Calu3 (cell line): Measurements from ENCODE around the gene ANKEF1. TPM values are rescaled to one million over a fixed set of nuclear protein-coding genes. Genes with fewer than 3 reads are reported as not detected.

ENCODE experiments used
- BruUV-seq: library from RNA; stranded (reverse); fragments of 400-500 nt; replicated peaks from 2 replicates; lab custom pipeline; 2021; lab: Mats Ljungman, UMichigan
- CTCF ChIA-PET: fragments of 300-600 bp; sonication (Branson Sonifier 250); formaldehyde crosslinking; loops from one replicate; lab custom pipeline; 2022; ENCODE audit warnings: antibody characterized with exemption; lab: Charles Lee
- DNase-seq: peaks from one replicate; pipeline ENCODE4 v3.0.0; 2022
- H3K27ac Mint-ChIP-seq: one replicate; pipeline ENCODE4 v1.8.0; 2022; ENCODE audit warnings: mixed read lengths; ENCODE audit not compliant: unreplicated experiment
- H3K27me3 Mint-ChIP-seq: one replicate; pipeline ENCODE4 v1.8.0; 2022; ENCODE audit warnings: mixed read lengths; ENCODE audit not compliant: unreplicated experiment
- H3K36me3 Mint-ChIP-seq: one replicate; pipeline ENCODE4 v1.8.0; 2022; ENCODE audit warnings: mild to moderate bottlenecking, moderate library complexity, mixed read lengths; ENCODE audit not compliant: insufficient read depth, unreplicated experiment
- H3K4me1 Mint-ChIP-seq: one replicate; pipeline ENCODE4 v1.8.0; 2022; ENCODE audit warnings: mild to moderate bottlenecking, low read depth, mixed read lengths; ENCODE audit not compliant: unreplicated experiment
- H3K4me3 Mint-ChIP-seq: one replicate; pipeline ENCODE4 v1.8.0; 2022; ENCODE audit warnings: mild to moderate bottlenecking, low read depth, moderate library complexity, mixed read lengths; ENCODE audit not compliant: unreplicated experiment
- H3K9me3 Mint-ChIP-seq: one replicate; pipeline ENCODE4 v1.8.0; 2022; ENCODE audit warnings: low read depth, mixed read lengths; ENCODE audit not compliant: unreplicated experiment
- CTCF ChIP-seq: fragments of 200-600 bp; IDR thresholded peaks from one replicate; pipeline ENCODE4 v1.8.0; 2022; ENCODE audit warnings: antibody characterized with exemption; ENCODE audit not compliant: unreplicated experiment
- intact Hi-C: fragments of 100-400 bp; cut with micrococcal nuclease; formaldehyde crosslinking; loops from one replicate; pipeline ENCODE4 v1.10.0; 2022; ENCODE audit not compliant: unreplicated experiment
- total RNA-seq: library from RNA; stranded (reverse); gene quantifications from 2 replicates; pipeline ENCODE4 v1.2.3, GENCODE V29; 2022

Gene ANKEF1
- total RNA-seq, 1 experiment from 2014 or later, result 9.0 TPM

GRCh38 chr20:10006447-10007090, 28.2 kb upstream of the ANKEF1 start:
- DNase-seq, result no peak
- no peaks in the 10 kb centered on the region for H3K27me3 Mint-ChIP-seq
- intact Hi-C loops, result no loop called here
- no peak for TF ChIP-seq CTCF
- no TSS peak for BruUV-seq
- no peaks in the 10 kb centered on the region for H3K36me3 Mint-ChIP-seq
- CTCF ChIA-PET, result no interaction called here
- H3K9me3 Mint-ChIP-seq, result no peaks in the 10 kb centered on the region
- no peak overlapping the region for H3K4me3 Mint-ChIP-seq
- H3K27ac Mint-ChIP-seq, result no peak overlapping the region
- no peaks in the 10 kb centered on the region for H3K4me1 Mint-ChIP-seq

GRCh38 chr20:10007158-10007557, 27.6 kb upstream of the ANKEF1 start:
- H3K36me3 Mint-ChIP-seq, result no peaks in the 10 kb centered on the region
- no peaks in the 10 kb centered on the region for H3K27me3 Mint-ChIP-seq
- TF ChIP-seq CTCF, result no peak
- H3K27ac Mint-ChIP-seq, result no peak overlapping the region
- CTCF ChIA-PET, result no interaction called here
- H3K9me3 Mint-ChIP-seq, result no peaks in the 10 kb centered on the region
- H3K4me3 Mint-ChIP-seq, result no peak overlapping the region
- intact Hi-C loops, result no loop called here
- no peak for DNase-seq
- BruUV-seq, result no TSS peak
- no peaks in the 10 kb centered on the region for H3K4me1 Mint-ChIP-seq

GRCh38 chr20:10007747-10008146, 27.0 kb upstream of the ANKEF1 start:
- no peaks in the 10 kb centered on the region for H3K4me1 Mint-ChIP-seq
- CTCF ChIA-PET, result no interaction called here
- no peaks in the 10 kb centered on the region for H3K36me3 Mint-ChIP-seq
- H3K4me3 Mint-ChIP-seq, result no peak overlapping the region
- no peak for DNase-seq
- H3K27ac Mint-ChIP-seq, result no peak overlapping the region
- intact Hi-C loops, result no loop called here
- TF ChIP-seq CTCF, result no peak
- H3K9me3 Mint-ChIP-seq, result no peaks in the 10 kb centered on the region
- no TSS peak for BruUV-seq
- H3K27me3 Mint-ChIP-seq, result no peaks in the 10 kb centered on the region

- no peak overlapping the region for H3K4me3 Mint-ChIP-seq
- BruUV-seq, result no TSS peak
- no peaks in the 10 kb centered on the region for H3K36me3 Mint-ChIP-seq
- no peaks in the 10 kb centered on the region for H3K4me1 Mint-ChIP-seq
- no peaks in the 10 kb centered on the region for H3K27me3 Mint-ChIP-seq
- no peak overlapping the region for H3K27ac Mint-ChIP-seq
- no peak for DNase-seq
- intact Hi-C loops, result no loop called here
- TF ChIP-seq CTCF, result no peak
- CTCF ChIA-PET, result no interaction called here
- H3K9me3 Mint-ChIP-seq, result no peaks in the 10 kb centered on the region
Observed at GRCh38 chr20:10012464-10012863, 22.3 kb upstream of the ANKEF1 start.
